HepG2 (cell line): ENCODE data around the gene KDM2B. TPM values are rescaled to one million over a fixed set of nuclear protein-coding genes. Genes with fewer than 3 reads are reported as not detected.

Experiments
- ATAC-seq: fragments of 200-7000 bp; cut with Tn5 transposase; 3 replicates; pipeline ENCODE4 v1.9.1; 2020; ENCODE audit warnings: mild to moderate bottlenecking, moderate library complexity
- BruUV-seq: library from RNA; stranded (reverse); fragments of 400-500 nt; replicated peaks from 2 replicates; lab custom pipeline; 2021; lab: Mats Ljungman, UMichigan
- CTCF ChIA-PET: fragments of 300-600 bp; formaldehyde crosslinking; extraction: SDS; loops from one replicate; lab custom pipeline; 2021; ENCODE audit warnings: low total read pairs, inconsistent platforms, low intra/inter-chr PET ratio; lab: Yijun Ruan, JAX
- POLR2A ChIA-PET: fragments of 350-600 bp; sonication (Branson Sonifier 250); formaldehyde crosslinking; loops from one replicate; lab custom pipeline; 2020; ENCODE audit warnings: antibody characterized with exemption, inconsistent platforms; lab: Yijun Ruan, JAX
- DNase-seq: peaks from one replicate; pipeline ENCODE4 v3.0.0-alpha.2; 2015; ENCODE audit warnings: low spot score
- FAIRE-seq: peaks from 3 replicates; lab custom pipeline; 2011; peaks lifted over from hg19 to GRCh38; lab: Jason Lieb, UNC
- H2AFZ ChIP-seq: one replicate; pipeline ENCODE4 v1.6.1; 2011; ENCODE audit warnings: low read length, inconsistent platforms
- H3K27ac ChIP-seq: fragments of 300-600 bp; 3 replicates; pipeline ENCODE4 v1.8.0; 2011; ENCODE audit warnings: mixed run types, mild to moderate bottlenecking, mixed read lengths, low read length, inconsistent platforms; ENCODE audit not compliant: insufficient read depth; ENCODE audit errors: extremely low read length
- H3K27me3 ChIP-seq, 2 experiments: fragments of 200-600 bp in 1 of 2; 2 replicates in 1 of 2; 3 replicates in 1 of 2; pipeline versions ENCODE4 v1.6.0 to v1.8.0; 2011; ENCODE audit warnings: low read length in 2 of 2, mild to moderate bottlenecking in 2 of 2, moderate library complexity in 2 of 2, inconsistent platforms in 1 of 2; ENCODE audit not compliant: insufficient read depth in 2 of 2, control insufficient read depth in 1 of 2
- H3K36me3 ChIP-seq, 2 experiments: fragments of 200-600 bp in 1 of 2; replicated peaks in 1 of 2; 2 replicates in 1 of 2; 3 replicates in 1 of 2; pipeline versions ENCODE4 v1.5.1 to v1.8.0; 2011; ENCODE audit warnings: low read length in 2 of 2, inconsistent platforms in 1 of 2; ENCODE audit not compliant: insufficient read depth in 2 of 2, control insufficient read depth in 1 of 2
- H3K4me1 ChIP-seq: 2 replicates; pipeline ENCODE4 v1.5.1; 2012; ENCODE audit warnings: low read length, inconsistent platforms; ENCODE audit not compliant: insufficient read depth
- H3K4me2 ChIP-seq: 2 replicates; pipeline ENCODE4 v1.6.0; 2011; ENCODE audit warnings: low read depth, low read length, inconsistent platforms
- H3K4me3 ChIP-seq, 3 experiments: fragments of 200-600 bp in 1 of 3; sonication (generic), shearing (Covaris generic) in 1 of 3; replicated peaks in 1 of 3; 2 replicates each; pipeline ENCODE4 v1.5.1; 2011 to 2016; ENCODE audit warnings: low read length in 3 of 3, inconsistent platforms in 2 of 3, low read depth in 2 of 3, mild to moderate bottlenecking in 2 of 3, control low read depth in 1 of 3, mixed read lengths in 1 of 3; ENCODE audit not compliant: insufficient read depth in 1 of 3
- H3K79me2 ChIP-seq: one replicate; pipeline ENCODE4 v1.6.1; 2011; ENCODE audit warnings: low read length, inconsistent platforms; ENCODE audit not compliant: insufficient read depth
- H3K9ac ChIP-seq: 2 replicates; pipeline ENCODE4 v1.6.0; 2011; ENCODE audit warnings: mild to moderate bottlenecking, low read depth, low read length, inconsistent platforms; ENCODE audit not compliant: insufficient read depth
- H3K9me3 ChIP-seq: 2 replicates; pipeline ENCODE4 v1.5.1; 2012; ENCODE audit warnings: mild to moderate bottlenecking, low read length
- H4K20me1 ChIP-seq: 2 replicates; pipeline ENCODE4 v1.6.0; 2011; ENCODE audit warnings: inconsistent platforms, mild to moderate bottlenecking, low read length, moderate library complexity; ENCODE audit not compliant: insufficient read depth
- AGO1 ChIP-seq: fragments of 200-400 bp; formaldehyde crosslinking; IDR thresholded peaks from 2 replicates; pipeline ENCODE4 v1.6.1; 2017; ENCODE audit warnings: mild to moderate bottlenecking, low read depth, low read length, moderate library complexity; ENCODE audit not compliant: poor library complexity, severe bottlenecking
- HMG20B ChIP-seq: conservative IDR thresholded peaks from 2 replicates; pipeline ENCODE4 v1.6.1; 2016; ENCODE audit warnings: missing genetic modification reagents, missing compliant biosample characterization
- KLF12 ChIP-seq: sonication (generic); formaldehyde crosslinking; IDR thresholded peaks from 2 replicates; pipeline ENCODE4 v1.4.0; 2020; ENCODE audit warnings: missing genetic modification reagents, borderline replicate concordance
- MYNN ChIP-seq: sonication (generic); formaldehyde crosslinking; IDR thresholded peaks from 2 replicates; pipeline ENCODE4 v1.4.0; 2020; ENCODE audit warnings: mild to moderate bottlenecking, low read depth, missing genetic modification reagents
- NFATC3 ChIP-seq: sonication (generic); formaldehyde crosslinking; IDR thresholded peaks from 2 replicates; pipeline ENCODE4 v1.5.1; 2020; ENCODE audit warnings: mild to moderate bottlenecking, missing genetic modification reagents
- SMARCE1 ChIP-seq: fragments of 450-650 bp; IDR thresholded peaks from 2 replicates; pipeline ENCODE4 v1.6.1; 2017; ENCODE audit warnings: borderline replicate concordance
- TCF7L2 ChIP-seq: IDR thresholded peaks from 2 replicates; pipeline ENCODE4 v1.6.1; 2011; ENCODE audit warnings: mild to moderate bottlenecking, low read depth, low read length, moderate library complexity
- TEF ChIP-seq: sonication (generic); formaldehyde crosslinking; IDR thresholded peaks from 2 replicates; pipeline ENCODE4 v1.5.0; 2020; ENCODE audit warnings: missing genetic modification reagents
- ZBTB4 ChIP-seq: sonication (generic); formaldehyde crosslinking; IDR thresholded peaks from 2 replicates; pipeline ENCODE4 v1.4.0; 2020; ENCODE audit warnings: missing genetic modification reagents, mild to moderate bottlenecking, borderline replicate concordance
- ZNF263 ChIP-seq: sonication (generic); formaldehyde crosslinking; IDR thresholded peaks from 2 replicates; pipeline ENCODE4 v1.4.0; 2020; ENCODE audit warnings: missing genetic modification reagents
- ZSCAN21 ChIP-seq: sonication (generic); formaldehyde crosslinking; IDR thresholded peaks from 2 replicates; pipeline ENCODE4 v1.8.0; 2022; ENCODE audit warnings: mild to moderate bottlenecking, missing genetic modification reagents, moderate library complexity, borderline replicate concordance
- WGBS: methylation state at CpG from one replicate; pipeline ENCODE4 v1.1.6; 2017; ENCODE audit warnings: low lambda C conversion rate; 5-methylcytosine and 5-hydroxymethylcytosine counted together
- in situ Hi-C: cut with HindIII; loops from 2 replicates; pipeline ENCODE4 v1.10.0; 2017; ENCODE audit warnings: low pct_unique_long_range_greater_than_20kb; ENCODE audit not compliant: extremely low pct_ligation_motif_present
- intact Hi-C: fragments of 100-400 bp; cut with micrococcal nuclease; formaldehyde crosslinking; loops from one replicate; pipeline ENCODE4 v1.10.0; 2022; ENCODE audit not compliant: unreplicated experiment
- polyA plus RNA-seq, 8 experiments: library from polyadenylated mRNA; depleted of rRNA in 3 of 8; stranded (reverse) in 7 of 8; unstranded in 1 of 8; fragments of >200 nt; fragmentation: Illumina TruSeq in 4 of 8; extraction: Trizol in 4 of 8; gene quantifications; 2 replicates each; pipeline versions ENCODE4 v1.2.1 to v1.2.3, GENCODE V29; 2011 to 2016; ENCODE audit warnings: low read depth in 4 of 8, missing spikeins in 1 of 8, mixed read lengths in 1 of 8; ENCODE audit not compliant: insufficient read depth in 1 of 8
- total RNA-seq, 5 experiments: library from RNA; depleted of rRNA; stranded (reverse); fragments of >200 nt; fragmentation: Illumina TruSeq; extraction: Trizol; gene quantifications; 2 replicates each; pipeline ENCODE4 v1.2.3, GENCODE V29; 2016; ENCODE audit warnings: low read depth in 1 of 5
- TF ChIP-seq, protein P1 (sequence below): sonication (generic); formaldehyde crosslinking; IDR thresholded peaks from 2 replicates; pipeline ENCODE4 v1.4.0; 2020; ENCODE audit warnings: missing genetic modification reagents, borderline replicate concordance
- TF ChIP-seq, protein P2 (sequence below), 2 experiments: sonication (generic) in 1 of 2; formaldehyde crosslinking in 1 of 2; IDR thresholded peaks; 2 replicates each; pipeline versions ENCODE4 v1.4.0 to v1.6.1; 2018 to 2020; ENCODE audit warnings: missing genetic modification reagents in 2 of 2, borderline replicate concordance in 1 of 2, low read depth in 1 of 2, mild to moderate bottlenecking in 1 of 2, missing biosample characterization in 1 of 2

KDM2B gene
- total and polyA plus RNA-seq, 2 of the 13 experiments (the other 11 are each of a cell fraction or from before 2014, with no cell fraction given), result 17.5 to 26.1 TPM

DNA sequence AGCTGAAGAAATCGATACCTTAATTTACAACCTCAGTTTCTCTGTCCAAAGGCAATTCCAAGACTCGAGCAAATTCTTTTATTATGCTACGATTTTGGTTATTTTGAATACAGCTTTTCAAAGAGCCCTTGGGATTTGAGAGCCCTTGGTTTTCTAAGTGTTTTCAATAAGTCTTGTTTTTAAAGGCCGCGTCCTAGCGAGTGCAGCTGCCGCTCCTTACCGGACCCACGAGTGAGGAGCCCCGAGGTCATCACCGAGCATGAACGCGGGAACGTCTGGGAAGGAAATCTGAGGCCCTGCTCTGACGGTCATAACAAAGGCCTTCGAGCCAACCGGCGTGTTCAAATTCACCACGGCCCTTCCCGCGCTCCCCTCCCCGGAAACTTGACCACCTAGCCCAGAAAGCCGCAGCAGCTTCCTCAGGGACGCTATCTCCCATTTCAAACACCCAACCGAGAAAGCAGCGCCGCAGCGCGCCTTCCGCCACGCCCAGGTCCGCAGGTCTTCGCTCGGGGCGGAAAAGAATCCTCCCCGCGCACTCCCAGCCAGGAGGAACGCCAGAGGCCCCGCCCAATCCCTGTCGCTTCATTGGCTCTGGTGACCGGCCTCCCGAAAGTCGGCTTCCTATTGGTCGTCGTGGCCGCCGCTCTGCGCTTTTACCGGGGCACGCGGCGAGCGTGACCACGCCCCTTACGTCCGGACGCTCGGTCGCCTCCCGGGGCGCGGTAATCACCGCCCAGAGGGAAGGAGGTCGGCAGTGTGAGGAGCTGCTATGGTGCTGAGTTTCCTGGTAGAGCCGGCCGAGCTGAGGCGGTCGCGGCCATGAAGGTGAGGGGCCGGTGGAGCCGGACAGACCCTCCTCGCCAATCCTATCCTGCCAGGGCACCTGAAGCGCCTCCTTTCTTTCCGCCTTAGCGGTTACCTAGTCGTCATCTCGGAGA, 181.2 kb downstream of the KDM2B start, which contains the start of gene RNF34:
RNF34 (plus strand) TSS at position 728 of the 941 bp plus-strand sequence; CDS start at position 823, 95 bp downstream.
- no peaks in the 10 kb centered on the region; the same call in 1 of the 2 replicates for H4K20me1 ChIP-seq
- no peaks in the 10 kb centered on the region for H3K9me3 ChIP-seq
- peak within 1 kb of the TSS; percentile 71 to 84 (median 83) for H3K4me3 ChIP-seq
- peak; percentile 70 for FAIRE-seq
- BruUV-seq, result TSS peak; percentile 96
- H3K4me2 ChIP-seq, result peak within 1 kb of the TSS; percentile 91
- H3K36me3 ChIP-seq, result no peaks in the 10 kb centered on the region; a peak in 1 of 5 replicates
- POLR2A ChIA-PET, result interaction anchor here (0.6 to 2.9 kb wide), 20 partner anchors 8 to 1198 kb away, joined by 3 to 37 read pairs (median 4); partner anchors contain the start of genes ANAPC5 and TMEM120B
- H3K4me1 ChIP-seq, result peaks cover 42% of the 10 kb centered on the region
- CTCF ChIA-PET, result no interaction called here
- 1% methylated on average over 18 of the region's 77 CpGs for WGBS
- no peaks in the 10 kb centered on the region; a peak in 1 of 5 replicates for H3K27me3 ChIP-seq
- peak within 1 kb of the TSS; percentile 79 for H3K27ac ChIP-seq
- H3K79me2 ChIP-seq, result peaks cover 41% of the 10 kb centered on the region
- H2AFZ ChIP-seq, result no peak within 1 kb of the TSS
- peak; percentile 96 for ATAC-seq
- intact Hi-C loops (loop anchor here (1.0 kb wide), 1 partner anchor 47 kb away; the partner anchor contains the start of gene ANAPC5), in situ Hi-C loops (no loop called here)
- H3K9ac ChIP-seq, result peak within 1 kb of the TSS; percentile 89
- peak; percentile 97 for DNase-seq
- TF ChIP-seq ZNF263 (CRISPR knock-in tag) (peak; percentile 83), KLF12 (CRISPR knock-in tag) (peak; percentile 94), TCF7L2 (no peak), MYNN (CRISPR knock-in tag) (no peak), ZBTB4 (CRISPR knock-in tag) (peak; percentile 20; the same call in 1 of the 2 replicates), NFATC3 (0 out of 2 replicates have a peak, but pooled peaks have one; percentile 19), HMG20B (CRISPR knock-in tag) (no peak), AGO1 (peak; percentile 60), ZSCAN21 (CRISPR knock-in tag) (no peak; the same call in none of the 2 replicates), TEF (no peak; the same call in 1 of the 2 replicates), SMARCE1 (no peak)
- TF ChIP-seq, protein P1, sequence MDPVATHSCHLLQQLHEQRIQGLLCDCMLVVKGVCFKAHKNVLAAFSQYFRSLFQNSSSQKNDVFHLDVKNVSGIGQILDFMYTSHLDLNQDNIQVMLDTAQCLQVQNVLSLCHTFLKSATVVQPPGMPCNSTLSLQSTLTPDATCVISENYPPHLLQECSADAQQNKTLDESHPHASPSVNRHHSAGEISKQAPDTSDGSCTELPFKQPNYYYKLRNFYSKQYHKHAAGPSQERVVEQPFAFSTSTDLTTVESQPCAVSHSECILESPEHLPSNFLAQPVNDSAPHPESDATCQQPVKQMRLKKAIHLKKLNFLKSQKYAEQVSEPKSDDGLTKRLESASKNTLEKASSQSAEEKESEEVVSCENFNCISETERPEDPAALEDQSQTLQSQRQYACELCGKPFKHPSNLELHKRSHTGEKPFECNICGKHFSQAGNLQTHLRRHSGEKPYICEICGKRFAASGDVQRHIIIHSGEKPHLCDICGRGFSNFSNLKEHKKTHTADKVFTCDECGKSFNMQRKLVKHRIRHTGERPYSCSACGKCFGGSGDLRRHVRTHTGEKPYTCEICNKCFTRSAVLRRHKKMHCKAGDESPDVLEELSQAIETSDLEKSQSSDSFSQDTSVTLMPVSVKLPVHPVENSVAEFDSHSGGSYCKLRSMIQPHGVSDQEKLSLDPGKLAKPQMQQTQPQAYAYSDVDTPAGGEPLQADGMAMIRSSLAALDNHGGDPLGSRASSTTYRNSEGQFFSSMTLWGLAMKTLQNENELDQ, result no peak
- TF ChIP-seq, protein P2, sequence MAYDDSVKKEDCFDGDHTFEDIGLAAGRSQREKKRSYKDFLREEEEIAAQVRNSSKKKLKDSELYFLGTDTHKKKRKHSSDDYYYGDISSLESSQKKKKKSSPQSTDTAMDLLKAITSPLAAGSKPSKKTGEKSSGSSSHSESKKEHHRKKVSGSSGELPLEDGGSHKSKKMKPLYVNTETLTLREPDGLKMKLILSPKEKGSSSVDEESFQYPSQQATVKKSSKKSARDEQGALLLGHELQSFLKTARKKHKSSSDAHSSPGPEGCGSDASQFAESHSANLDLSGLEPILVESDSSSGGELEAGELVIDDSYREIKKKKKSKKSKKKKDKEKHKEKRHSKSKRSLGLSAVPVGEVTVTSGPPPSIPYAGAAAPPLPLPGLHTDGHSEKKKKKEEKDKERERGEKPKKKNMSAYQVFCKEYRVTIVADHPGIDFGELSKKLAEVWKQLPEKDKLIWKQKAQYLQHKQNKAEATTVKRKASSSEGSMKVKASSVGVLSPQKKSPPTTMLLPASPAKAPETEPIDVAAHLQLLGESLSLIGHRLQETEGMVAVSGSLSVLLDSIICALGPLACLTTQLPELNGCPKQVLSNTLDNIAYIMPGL (CRISPR knock-in tag; IDR thresholded peaks at IDR 0.05; ENCODE audit: borderline replicate concordance in 1 of 2, low read depth in 1 of 2), result peak; percentile 15 to 60; a peak in 1 of 4 replicates
